Kidney (tissue), 14 donors: ENCODE measurements around the gene NSUN2. TPM values are rescaled to one million over a fixed set of nuclear protein-coding genes. Genes with fewer than 3 reads are reported as not detected.

Source experiments
- DNase-seq, 5 donors: peaks; one replicate each; pipeline ENCODE4 v3.0.0-alpha.2; 2013 to 2020
- FAIRE-seq: peaks from 2 replicates; lab custom pipeline; 2012; peaks lifted over from hg19 to GRCh38; lab: Jason Lieb, UNC
- H3K27ac ChIP-seq, 2 donors: one replicate each; pipeline ENCODE4 v1.7.0; 2013; ENCODE audit warnings: low read depth in 2 of 2, low read length in 2 of 2, inconsistent platforms in 1 of 2
- H3K27me3 ChIP-seq: one replicate; pipeline ENCODE4 v1.7.1; 2013; ENCODE audit warnings: low read length, inconsistent platforms; ENCODE audit not compliant: control insufficient read depth, insufficient read depth
- H3K36me3 ChIP-seq, 3 donors: one replicate each; pipeline versions ENCODE4 v1.7.0 to v1.7.1; 2013; ENCODE audit warnings: low read length in 3 of 3, control low read depth in 1 of 3, inconsistent platforms in 1 of 3; ENCODE audit not compliant: insufficient read depth in 3 of 3, control insufficient read depth in 2 of 3
- H3K4me1 ChIP-seq, 3 donors: one replicate each; pipeline versions ENCODE4 v1.7.0 to v1.7.1; 2013; ENCODE audit warnings: low read length in 3 of 3, inconsistent platforms in 1 of 3, low read depth in 1 of 3; ENCODE audit not compliant: control insufficient read depth in 2 of 3, insufficient read depth in 2 of 3
- H3K4me3 ChIP-seq, 3 donors: one replicate each; pipeline versions ENCODE4 v1.7.0 to v1.8.1; 2013; ENCODE audit warnings: low read length in 3 of 3, control low read depth in 1 of 3, inconsistent platforms in 1 of 3
- H3K9ac ChIP-seq, 3 donors: one replicate each; pipeline versions ENCODE4 v1.7.0 to v1.7.1; 2013; ENCODE audit warnings: low read length in 3 of 3, control low read depth in 1 of 3, inconsistent platforms in 1 of 3
- H3K9me3 ChIP-seq, 3 donors: one replicate each; pipeline versions ENCODE4 v1.7.0 to v1.7.1; 2013; ENCODE audit warnings: low read length in 3 of 3, control low read depth in 1 of 3, inconsistent platforms in 1 of 3; ENCODE audit not compliant: control insufficient read depth in 2 of 3, insufficient read depth in 1 of 3
- intact Hi-C: fragments of 100-400 bp; cut with DNase I; formaldehyde crosslinking; loops from one replicate; pipeline ENCODE4 v1.11.1; 2022
- polyA plus RNA-seq: library from polyadenylated mRNA; stranded (reverse); fragments of 350-450 nt; fragmentation: Illumina TruSeq; extraction: RNeasy Lipid Tissue Mini Kit (QIAGEN cat#74804); gene quantifications from one replicate; pipeline ENCODE4 v1.2.3, GENCODE V29; 2014; ENCODE audit warnings: low read depth, low replicate concordance; ENCODE audit not compliant: insufficient read depth
- total RNA-seq: library from RNA; stranded (reverse); fragmentation: NEBNext Ultra II Directional; extraction: Animal tissue kit (Norgen Biotek cat#: 25700); gene quantifications from one replicate; pipeline ENCODE4 v1.2.1, GENCODE V29; 2021
- TF ChIP-seq, protein P1 (sequence below): IDR thresholded peaks from 3 replicates; pipeline ENCODE4 v1.5.1; 2012; ENCODE audit warnings: mild to moderate bottlenecking, moderate library complexity, borderline replicate concordance; ENCODE audit not compliant: insufficient read depth; ENCODE audit errors: extremely low read depth
- donor health status: control.
- donor health status: control.
- donor health status: control.
- donor health status: control.
- donor health status: control.
- donor health status: DM: yes; HTN: yes; CAD: no.
- donor health status: Normal renal cell carcinoma (clear cell type).

Gene NSUN2
- total and polyA plus RNA-seq, 2 donors from 2014 or later, result 16.9 to 48.9 TPM

- intact Hi-C loops, result no loop called here
- Histone ChIP-seq H3K36me3 (no peaks in the 10 kb centered on the region), H3K27me3 (no peaks in the 10 kb centered on the region), H3K27ac (no peak overlapping the region), H3K4me1 (no peaks in the 10 kb centered on the region), H3K9me3 (no peaks in the 10 kb centered on the region), H3K4me3 (no peak overlapping the region), H3K9ac (no peak overlapping the region)
- FAIRE-seq, result no peak
- TF ChIP-seq, protein P1, sequence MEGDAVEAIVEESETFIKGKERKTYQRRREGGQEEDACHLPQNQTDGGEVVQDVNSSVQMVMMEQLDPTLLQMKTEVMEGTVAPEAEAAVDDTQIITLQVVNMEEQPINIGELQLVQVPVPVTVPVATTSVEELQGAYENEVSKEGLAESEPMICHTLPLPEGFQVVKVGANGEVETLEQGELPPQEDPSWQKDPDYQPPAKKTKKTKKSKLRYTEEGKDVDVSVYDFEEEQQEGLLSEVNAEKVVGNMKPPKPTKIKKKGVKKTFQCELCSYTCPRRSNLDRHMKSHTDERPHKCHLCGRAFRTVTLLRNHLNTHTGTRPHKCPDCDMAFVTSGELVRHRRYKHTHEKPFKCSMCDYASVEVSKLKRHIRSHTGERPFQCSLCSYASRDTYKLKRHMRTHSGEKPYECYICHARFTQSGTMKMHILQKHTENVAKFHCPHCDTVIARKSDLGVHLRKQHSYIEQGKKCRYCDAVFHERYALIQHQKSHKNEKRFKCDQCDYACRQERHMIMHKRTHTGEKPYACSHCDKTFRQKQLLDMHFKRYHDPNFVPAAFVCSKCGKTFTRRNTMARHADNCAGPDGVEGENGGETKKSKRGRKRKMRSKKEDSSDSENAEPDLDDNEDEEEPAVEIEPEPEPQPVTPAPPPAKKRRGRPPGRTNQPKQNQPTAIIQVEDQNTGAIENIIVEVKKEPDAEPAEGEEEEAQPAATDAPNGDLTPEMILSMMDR, result no peak
- no peak for DNase-seq
Measured at GRCh38 chr5:6552612-6553011, 80.2 kb downstream of the NSUN2 start.

- no peak overlapping the region for H3K27ac ChIP-seq
- DNase-seq (no peak), FAIRE-seq (no peak)
- TF ChIP-seq, protein P1, result no peak
- H3K4me3 ChIP-seq, result no peak overlapping the region
- H3K27me3 ChIP-seq, result no peaks in the 10 kb centered on the region
- H3K9ac ChIP-seq, result no peak overlapping the region
- H3K4me1 ChIP-seq, result no peaks in the 10 kb centered on the region
- no peaks in the 10 kb centered on the region for H3K36me3 ChIP-seq
- no peaks in the 10 kb centered on the region for H3K9me3 ChIP-seq
- intact Hi-C loops, result no loop called here
Measured at GRCh38 chr5:6551955-6552313, 80.9 kb downstream of the NSUN2 start.

DNA sequence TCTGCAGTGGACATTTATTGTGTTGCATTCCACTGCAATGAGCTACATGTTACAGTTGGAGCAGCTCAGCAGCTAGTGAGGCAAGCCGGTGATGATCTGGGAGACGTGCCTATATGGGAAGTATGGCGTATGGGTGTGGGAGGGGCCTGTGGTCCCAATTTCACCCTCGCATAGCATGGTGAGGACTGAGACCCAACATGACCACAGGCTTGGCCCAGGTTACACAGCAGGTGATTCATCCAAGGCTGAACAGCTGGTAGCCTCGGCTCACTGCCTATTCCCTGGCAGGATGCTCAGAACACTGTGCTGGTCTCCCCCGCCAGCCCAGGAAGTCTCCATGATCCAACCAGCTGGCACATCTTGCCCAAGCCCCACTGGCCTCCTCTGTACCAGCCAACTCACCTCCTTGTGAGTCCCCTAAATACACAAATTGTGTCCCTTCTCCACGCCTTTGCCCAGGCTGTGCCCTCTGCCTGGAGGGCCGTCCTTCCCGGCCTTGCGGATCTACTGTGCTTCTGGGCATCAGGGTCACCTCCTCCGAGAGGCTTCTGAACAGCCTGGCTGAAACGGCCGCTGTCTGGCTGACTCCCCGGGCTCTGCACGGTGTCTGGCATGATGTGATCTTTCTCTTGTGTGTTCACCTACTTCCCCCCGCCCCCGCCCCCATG is 81.4 kb downstream of the NSUN2 start:
- FAIRE-seq, result no peak

More for the DNA sequence above, 81.4 kb downstream of the NSUN2 start:
- intact Hi-C loops, result no loop called here
- H3K9me3 ChIP-seq, result no peaks in the 10 kb centered on the region
- H3K27ac ChIP-seq, result no peak overlapping the region
- TF ChIP-seq, protein P1, result no peak
- no peaks in the 10 kb centered on the region for H3K4me1 ChIP-seq
- H3K4me3 ChIP-seq, result no peak overlapping the region
- H3K36me3 ChIP-seq, result no peaks in the 10 kb centered on the region
- no peak overlapping the region for H3K9ac ChIP-seq
- no peaks in the 10 kb centered on the region for H3K27me3 ChIP-seq
- DNase-seq, result peak in 1 of 5 donors; percentile 54
